Spleen (tissue), 11 donors: ENCODE results near the gene PARD3B. TPM values are rescaled to one million over a fixed set of nuclear protein-coding genes. Genes with fewer than 3 reads are reported as not detected.

Source experiments
- DNase-seq: peaks from one replicate; pipeline ENCODE4 v3.0.0-alpha.2; 2020
- H3K27ac ChIP-seq, 8 donors: fragments of 200-600 bp; sonication (generic) in 7 of 8; 1 replicate in 4 of 8; 2 replicates in 4 of 8; pipeline versions ENCODE4 v1.5.0 to v1.8.0; 2016 to 2021; ENCODE audit warnings: inconsistent platforms in 4 of 8, mild to moderate bottlenecking in 4 of 8, moderate library complexity in 1 of 8
- H3K27me3 ChIP-seq, 7 donors: fragments of 200-600 bp; sonication (generic) in 6 of 7; replicated peaks in 1 of 7; 1 replicate in 4 of 7; 2 replicates in 3 of 7; pipeline versions ENCODE4 v1.5.0 to v1.8.0; 2016 to 2021; ENCODE audit warnings: inconsistent platforms in 3 of 7, mild to moderate bottlenecking in 1 of 7
- H3K36me3 ChIP-seq, 6 donors: fragments of 200-600 bp; sonication (generic) in 5 of 6; 1 replicate in 4 of 6; 2 replicates in 2 of 6; pipeline versions ENCODE4 v1.5.0 to v1.8.0; 2016 to 2021; ENCODE audit warnings: inconsistent platforms in 2 of 6
- H3K4me1 ChIP-seq, 6 donors: fragments of 200-600 bp; sonication (generic) in 5 of 6; 1 replicate in 3 of 6; 2 replicates in 3 of 6; pipeline versions ENCODE4 v1.5.0 to v1.8.0; 2016 to 2021; ENCODE audit warnings: inconsistent platforms in 3 of 6
- H3K4me3 ChIP-seq, 8 donors: fragments of 200-600 bp; sonication (generic) in 7 of 8; 1 replicate in 4 of 8; 2 replicates in 4 of 8; pipeline versions ENCODE4 v1.5.0 to v1.8.0; 2016 to 2021; ENCODE audit warnings: inconsistent platforms in 4 of 8, mild to moderate bottlenecking in 4 of 8, moderate library complexity in 2 of 8
- H3K9me3 ChIP-seq, 8 donors: fragments of 200-600 bp; sonication (generic) in 7 of 8; 1 replicate in 4 of 8; 2 replicates in 4 of 8; pipeline versions ENCODE4 v1.5.0 to v1.8.0; 2016 to 2021; ENCODE audit warnings: inconsistent platforms in 4 of 8
- CTCF ChIP-seq, 11 experiments: fragments of 200-600 bp in 7 of 11; fragments of 450-650 bp in 4 of 11; sonication (generic) in 4 of 11; IDR thresholded peaks in 8 of 11; conservative IDR thresholded peaks in 3 of 11; 1 replicate in 7 of 11; 2 replicates in 4 of 11; pipeline versions ENCODE4 v1.4.0 to v1.8.0; 2016 to 2021; ENCODE audit warnings: antibody characterized with exemption in 11 of 11, inconsistent platforms in 4 of 11, mild to moderate bottlenecking in 1 of 11
- POLR2A ChIP-seq, 3 donors: fragments of 450-650 bp; IDR thresholded peaks; one replicate each; pipeline ENCODE4 v1.5.1; 2017; ENCODE audit warnings: antibody characterized with exemption in 3 of 3, mild to moderate bottlenecking in 1 of 3
- POLR2AphosphoS5 ChIP-seq, 3 donors: sonication (generic); formaldehyde crosslinking; IDR thresholded peaks; one replicate each; pipeline ENCODE4 v1.5.1; 2017; ENCODE audit warnings: antibody characterized with exemption in 3 of 3
- WGBS, 5 donors: extraction: QIAGEN DNeasy Blood & Tissue Kit in 3 of 5; methylation state at CpG; one replicate each; pipeline versions ENCODE4 v1.1.5 to v1.1.7; 2013 to 2018; 5-methylcytosine and 5-hydroxymethylcytosine counted together
- intact Hi-C: fragments of 100-400 bp; cut with DNase I; formaldehyde crosslinking; loops from one replicate; pipeline ENCODE4 v1.15.0; 2023; ENCODE audit warnings: low total_unique reads
- polyA plus RNA-seq, 3 donors: library from polyadenylated mRNA; stranded (reverse); fragments of 200-250 nt; gene quantifications; one replicate each; pipeline ENCODE4 v1.2.1, GENCODE V29; 2013
- total RNA-seq, 7 donors: library from RNA; depleted of rRNA in 3 of 7; stranded (reverse); fragments of >200 nt in 3 of 7; fragmentation: NEBNext Ultra II Directional in 4 of 7; extraction: Animal tissue kit (Norgen Biotek cat#: 25700) in 4 of 7; gene quantifications; one replicate each; pipeline versions ENCODE4 v1.1.0 to v1.2.1, GENCODE V29; 2016 to 2021
- donor health status: healthy with polysubstance abuse.
- donor health status: DM: no; HTN: no; CAD: no; lungs with moderate emphysema.
- donor health status: DM: no; HTN: no; CAD: no.
- donor health status: Bipolar disorder and iron deficiency.
- donor health status: healthy.
- donor health status: DM: no; HTN: no; CAD: no.
- donor health status: DM: yes; HTN: yes; CAD: no.

Gene PARD3B
- total and polyA plus RNA-seq, 10 donors, result 0.85 to 27.8 (median 14.7) TPM

GRCh38 chr2:205408696-205409095 is 863.4 kb downstream of the PARD3B start:
- Histone ChIP-seq H3K27me3 (no peaks in the 10 kb centered on the region), H3K4me1 (no peaks in the 10 kb centered on the region), H3K36me3 (no peaks in the 10 kb centered on the region), H3K27ac (no peak overlapping the region), H3K4me3 (no peak overlapping the region), H3K9me3 (no peaks in the 10 kb centered on the region)
- intact Hi-C loops, result no loop called here
- TF ChIP-seq POLR2AphosphoS5 (IDR thresholded peaks at IDR 0.05), result no peak
- no peak for TF ChIP-seq POLR2A (IDR thresholded peaks at IDR 0.05)
- TF ChIP-seq CTCF (IDR thresholded peaks at IDR 0.05 in 8 of 11, conservative IDR thresholded peaks at IDR 0.05 in 3 of 11), result no peak
- no peak for DNase-seq

GRCh38 chr2:205409411-205409810 is 864.1 kb downstream of the PARD3B start:
- H3K27ac ChIP-seq, result no peak overlapping the region
- TF ChIP-seq POLR2AphosphoS5 (IDR thresholded peaks at IDR 0.05) (no peak), CTCF (IDR thresholded peaks at IDR 0.05 in 8 of 11, conservative IDR thresholded peaks at IDR 0.05 in 3 of 11) (no peak), POLR2A (IDR thresholded peaks at IDR 0.05) (no peak)
- H3K4me1 ChIP-seq, result no peaks in the 10 kb centered on the region
- H3K27me3 ChIP-seq, result no peaks in the 10 kb centered on the region
- H3K9me3 ChIP-seq, result no peaks in the 10 kb centered on the region
- intact Hi-C loops, result no loop called here
- no peaks in the 10 kb centered on the region for H3K36me3 ChIP-seq
- no peak overlapping the region for H3K4me3 ChIP-seq
- no peak for DNase-seq
- 70 to 92% (median 87%) methylated on average over 3 of the region's 3 CpGs for WGBS, 5 donors

- no peaks in the 10 kb centered on the region for H3K4me1 ChIP-seq
- no peak overlapping the region for H3K27ac ChIP-seq
- no peak for TF ChIP-seq POLR2A (IDR thresholded peaks at IDR 0.05)
- no peak for TF ChIP-seq CTCF (IDR thresholded peaks at IDR 0.05 in 8 of 11, conservative IDR thresholded peaks at IDR 0.05 in 3 of 11)
- no peak for TF ChIP-seq POLR2AphosphoS5 (IDR thresholded peaks at IDR 0.05)
- no peaks in the 10 kb centered on the region for H3K9me3 ChIP-seq
- intact Hi-C loops, result no loop called here
- no peaks in the 10 kb centered on the region for H3K36me3 ChIP-seq
- no peak for DNase-seq
- WGBS, 5 donors, result 71 to 88% (median 81%) methylated on average over 4 of the region's 4 CpGs
- H3K27me3 ChIP-seq, result no peaks in the 10 kb centered on the region
- H3K4me3 ChIP-seq, result no peak overlapping the region
Measured at GRCh38 chr2:205411558-205411957, 866.3 kb downstream of the PARD3B start.

GRCh38 chr2:205424326-205424725 is 879.1 kb downstream of the PARD3B start:
- Histone ChIP-seq H3K27ac (no peak overlapping the region), H3K9me3 (no peaks in the 10 kb centered on the region), H3K27me3 (no peaks in the 10 kb centered on the region), H3K4me1 (no peaks in the 10 kb centered on the region), H3K4me3 (no peak overlapping the region), H3K36me3 (no peaks in the 10 kb centered on the region)
- DNase-seq, result no peak
- intact Hi-C loops, result no loop called here
- TF ChIP-seq CTCF (IDR thresholded peaks at IDR 0.05 in 8 of 11, conservative IDR thresholded peaks at IDR 0.05 in 3 of 11), result no peak
- TF ChIP-seq POLR2AphosphoS5 (IDR thresholded peaks at IDR 0.05), result no peak
- no peak for TF ChIP-seq POLR2A (IDR thresholded peaks at IDR 0.05)
- 76 to 86% (median 82%) methylated on average over 4 of the region's 4 CpGs for WGBS, 5 donors
